ENCODE data around the gene FANCI.

DNA sequence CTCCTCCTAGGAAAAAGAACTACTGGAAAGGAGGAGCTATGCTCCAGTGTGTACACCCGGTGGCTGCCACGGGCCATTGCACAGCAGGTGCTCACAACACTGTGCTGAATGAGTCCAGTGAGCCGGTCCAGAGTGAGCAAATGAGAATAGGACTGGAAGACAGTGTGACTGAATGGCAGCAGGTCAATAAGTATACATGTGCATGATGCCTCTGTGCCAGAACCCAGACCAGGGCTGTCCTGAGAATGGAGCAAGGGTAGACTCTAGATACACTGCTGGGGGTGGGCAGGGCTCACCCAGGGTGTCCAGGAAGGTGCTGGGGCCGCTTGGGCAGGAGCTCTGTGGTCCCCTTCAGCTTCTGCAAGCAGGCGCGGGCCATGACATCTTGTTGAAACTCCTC lies 82.5 kb downstream of the FANCI start:
- no peak for TF ChIP-seq CTCF (IDR thresholded peaks at IDR 0.05)
- no peak for TF ChIP-seq POLR2A (IDR thresholded peaks at IDR 0.05)
